HG02623 (cell line): ENCODE results near the gene SYT12.

ENCODE experiments used
- ATAC-seq: cut with Tn5 transposase; IDR thresholded peaks from one replicate; pipeline ENCODE4 v1.9.1; 2021; ENCODE audit warnings: moderate library complexity; ENCODE audit not compliant: unreplicated experiment

SYT12 gene

DNA sequence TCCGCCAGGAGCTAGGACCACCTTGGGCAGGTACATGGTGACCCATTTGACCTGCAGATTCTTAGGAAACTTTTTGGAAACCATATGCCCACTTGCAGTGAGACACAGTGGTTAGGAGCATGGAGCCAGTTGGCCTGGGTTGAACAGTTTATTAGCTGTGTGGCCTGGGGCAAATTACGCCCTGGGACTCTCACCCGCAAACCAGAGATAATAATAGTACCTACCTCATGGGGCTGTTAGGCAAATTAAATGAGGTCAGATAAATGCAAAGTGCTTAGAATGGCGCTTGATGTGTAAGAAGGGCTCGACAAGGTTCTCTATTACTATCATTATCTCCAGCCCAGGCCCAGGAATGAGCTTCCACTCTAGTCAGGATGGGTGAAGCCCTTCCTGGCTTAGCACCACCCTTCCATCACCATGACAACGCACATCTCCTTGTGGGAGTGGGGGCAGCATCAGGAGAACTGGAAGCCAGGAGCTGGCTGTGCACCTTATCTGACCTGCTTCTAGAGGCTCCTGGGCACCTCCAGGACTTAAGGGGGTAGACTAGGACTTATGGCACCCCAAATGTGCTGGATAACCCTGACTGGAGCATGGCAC, 5.1 kb downstream of the SYT12 start:
- peak; percentile 58 for ATAC-seq

GRCh38 chr11:67029146-67029545, 6.2 kb downstream of the SYT12 start:
- ATAC-seq: no peak

DNA sequence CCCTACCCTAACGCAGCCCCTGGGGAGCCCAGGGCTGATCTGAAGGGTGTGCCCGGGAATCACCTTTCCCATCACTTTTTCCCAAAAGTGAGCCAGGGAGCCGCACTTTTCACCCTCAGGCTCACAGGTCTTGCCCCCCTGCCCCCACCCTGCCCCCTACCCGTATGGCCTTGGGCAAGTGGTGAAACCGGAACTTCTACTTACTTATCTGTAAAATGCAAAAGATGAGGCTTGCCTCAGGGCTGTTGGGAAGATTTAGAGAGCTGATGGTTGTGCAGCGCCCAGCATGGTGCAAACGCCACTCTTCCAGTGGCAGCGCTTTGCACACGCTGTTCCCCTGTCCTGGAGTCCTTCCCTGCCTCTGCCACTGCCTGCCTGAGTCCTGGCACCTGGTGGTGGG, 8.0 kb downstream of the SYT12 start:
- ATAC-seq: no peak

GRCh38 chr11:67031791-67032561, 9.0 kb downstream of the SYT12 start:
- ATAC-seq: no peak

DNA sequence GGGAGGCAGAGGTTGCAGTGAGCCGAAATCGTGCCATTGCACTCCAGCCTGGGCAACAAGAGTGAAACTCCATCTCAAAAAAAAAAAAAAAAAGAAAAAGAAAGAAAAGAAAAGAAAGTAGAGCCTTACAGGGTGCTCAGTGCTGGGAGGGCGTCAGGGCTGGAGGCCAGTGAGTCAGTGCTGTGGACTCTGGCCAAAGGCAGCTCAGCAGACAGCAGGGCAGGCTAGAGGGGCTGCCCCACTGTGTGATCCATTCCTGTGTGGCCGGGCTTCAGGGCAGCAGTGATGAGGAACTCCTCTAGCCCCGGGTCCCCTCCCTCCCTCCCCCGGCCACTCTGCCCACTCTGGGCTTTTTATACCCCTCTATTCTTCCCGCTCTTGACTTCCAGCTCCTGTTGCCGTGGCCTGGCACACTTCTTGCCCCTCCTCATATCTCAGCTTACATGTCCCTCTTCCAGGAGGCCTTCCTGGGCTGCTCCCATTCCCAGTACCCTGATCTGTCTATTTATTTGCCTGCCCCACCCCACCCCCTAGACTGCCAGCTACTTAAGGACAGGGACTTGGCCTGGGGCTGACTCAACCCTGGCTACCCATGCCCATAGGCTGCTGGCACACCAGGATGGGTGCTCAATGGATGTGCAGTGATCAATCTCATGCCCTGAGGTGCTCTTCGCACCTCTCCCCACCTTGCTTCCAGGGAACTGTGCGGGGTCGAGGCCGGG, 10.1 kb downstream of the SYT12 start:
- no peak for ATAC-seq

GRCh38 chr11:67033661-67034166, 10.8 kb downstream of the SYT12 start:
- ATAC-seq: no peak

DNA sequence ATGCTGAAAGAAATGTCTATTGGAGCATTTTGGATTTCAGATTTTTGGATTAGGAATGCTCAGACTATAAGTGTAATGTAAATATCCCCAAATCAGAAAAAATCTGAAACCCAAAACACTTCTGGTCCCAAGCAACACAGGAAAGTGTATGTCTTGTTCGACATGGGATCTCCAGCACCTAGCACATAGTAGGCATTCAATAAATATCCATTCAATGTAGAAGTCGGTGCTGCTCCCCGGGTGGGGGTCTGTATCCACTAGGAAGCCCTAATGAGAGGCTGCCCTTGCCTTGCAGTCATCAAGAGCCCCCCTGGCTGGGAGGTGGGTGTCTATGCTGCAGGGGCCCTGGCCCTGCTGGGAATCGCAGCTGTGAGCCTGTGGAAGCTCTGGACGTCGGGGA, 11.4 kb downstream of the SYT12 start:
- no peak for ATAC-seq

GRCh38 chr11:67040147-67040546, 17.2 kb downstream of the SYT12 start:
- ATAC-seq: no peak

GRCh38 chr11:67041602-67042001, 18.7 kb downstream of the SYT12 start:
- ATAC-seq: no peak

DNA sequence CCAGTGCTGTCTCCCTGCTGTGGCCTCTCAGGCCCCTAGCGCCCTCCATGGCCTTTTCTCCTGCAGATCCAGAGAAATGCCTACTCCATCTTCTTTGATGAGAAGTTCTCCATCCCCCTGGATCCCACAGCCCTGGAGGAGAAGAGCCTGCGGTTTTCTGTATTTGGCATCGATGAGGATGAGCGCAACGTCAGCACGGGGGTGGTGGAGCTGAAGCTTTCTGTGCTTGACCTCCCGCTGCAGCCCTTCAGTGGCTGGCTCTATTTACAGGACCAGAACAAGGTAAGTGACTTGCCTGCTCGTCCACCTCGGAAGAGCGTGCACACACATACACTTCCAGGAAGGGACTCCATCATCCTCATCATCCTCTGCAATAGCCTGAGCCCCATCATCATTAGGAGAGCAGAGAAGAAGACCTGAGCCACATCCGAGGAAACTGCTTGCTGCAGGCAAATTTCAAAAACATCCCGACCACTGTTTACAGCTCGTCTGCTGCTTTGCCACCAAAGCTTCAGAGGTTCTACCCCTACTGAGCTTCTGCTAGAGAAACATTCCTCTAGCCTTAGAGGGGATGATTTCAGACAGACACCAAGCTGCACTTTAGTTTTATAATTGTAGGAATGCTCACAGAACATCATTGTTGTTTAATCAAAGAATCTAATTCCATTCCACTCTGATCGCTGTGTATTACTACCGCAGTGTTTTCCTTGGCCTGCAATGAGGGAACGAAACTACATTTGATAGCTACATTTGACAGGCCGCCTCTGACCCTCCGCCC, 20.8 kb downstream of the SYT12 start:
- no peak for ATAC-seq

- ATAC-seq: no peak
Observed at GRCh38 chr11:67044496-67044895, 21.6 kb downstream of the SYT12 start.

GRCh38 chr11:67045314-67045713, 22.4 kb downstream of the SYT12 start:
- no peak for ATAC-seq

GRCh38 chr11:67048515-67049130, 25.7 kb downstream of the SYT12 start:
- ATAC-seq: no peak

DNA sequence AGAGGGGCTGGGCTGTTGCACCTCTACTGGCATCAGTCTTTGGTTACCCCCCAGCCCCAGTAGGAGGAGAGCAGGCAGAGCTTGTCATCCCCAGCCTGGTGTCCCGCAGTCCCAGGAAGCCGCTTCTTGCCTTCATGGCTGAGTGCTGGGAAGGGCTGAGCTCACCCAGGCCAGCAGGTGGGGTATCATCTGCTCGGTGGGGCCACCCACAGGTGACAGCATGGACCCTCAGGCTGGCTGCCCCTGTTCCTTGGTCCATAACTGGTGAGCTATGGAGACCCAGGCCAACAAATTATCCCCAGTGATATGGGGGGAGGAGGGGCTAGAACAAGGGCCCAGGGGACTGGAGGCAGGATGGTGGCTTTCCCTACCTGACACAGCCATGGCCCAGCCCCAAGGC, 27.2 kb downstream of the SYT12 start:
- no peak for ATAC-seq

DNA sequence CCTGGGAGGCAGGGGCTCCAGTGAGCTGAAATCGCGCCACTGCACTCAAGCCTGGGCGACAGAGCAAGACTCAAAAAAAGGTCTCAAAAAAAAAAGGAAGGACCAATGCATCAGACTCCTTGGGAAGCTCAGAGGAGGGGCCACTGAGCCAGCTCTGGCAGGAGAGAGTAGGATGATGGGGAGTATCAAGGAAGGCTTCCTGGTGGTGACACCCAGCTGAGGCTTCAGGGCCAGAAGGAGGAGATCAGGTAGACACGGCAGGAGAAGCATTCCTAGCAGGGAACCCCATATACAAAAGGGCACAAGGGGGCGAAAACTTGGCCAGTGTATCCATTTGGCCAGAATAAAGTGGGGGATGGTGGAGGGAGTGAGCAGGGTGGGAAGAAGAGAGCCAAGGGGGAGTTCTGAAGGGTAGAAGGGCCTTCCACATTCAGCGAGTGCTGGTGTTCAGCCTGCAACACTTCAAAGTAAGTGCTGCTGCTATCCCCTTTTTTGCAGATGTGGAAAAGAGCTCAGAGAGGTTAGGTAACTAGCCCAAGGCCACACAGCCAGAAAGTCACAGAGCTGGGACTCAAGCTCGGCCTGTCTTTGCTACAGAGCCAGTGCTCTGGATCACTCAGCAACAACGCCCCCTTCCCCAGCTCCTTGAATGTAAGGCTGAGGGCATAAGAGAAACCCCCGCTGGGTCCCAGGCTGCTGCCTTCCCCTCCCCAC, 28.4 kb downstream of the SYT12 start:
- ATAC-seq: no peak

DNA sequence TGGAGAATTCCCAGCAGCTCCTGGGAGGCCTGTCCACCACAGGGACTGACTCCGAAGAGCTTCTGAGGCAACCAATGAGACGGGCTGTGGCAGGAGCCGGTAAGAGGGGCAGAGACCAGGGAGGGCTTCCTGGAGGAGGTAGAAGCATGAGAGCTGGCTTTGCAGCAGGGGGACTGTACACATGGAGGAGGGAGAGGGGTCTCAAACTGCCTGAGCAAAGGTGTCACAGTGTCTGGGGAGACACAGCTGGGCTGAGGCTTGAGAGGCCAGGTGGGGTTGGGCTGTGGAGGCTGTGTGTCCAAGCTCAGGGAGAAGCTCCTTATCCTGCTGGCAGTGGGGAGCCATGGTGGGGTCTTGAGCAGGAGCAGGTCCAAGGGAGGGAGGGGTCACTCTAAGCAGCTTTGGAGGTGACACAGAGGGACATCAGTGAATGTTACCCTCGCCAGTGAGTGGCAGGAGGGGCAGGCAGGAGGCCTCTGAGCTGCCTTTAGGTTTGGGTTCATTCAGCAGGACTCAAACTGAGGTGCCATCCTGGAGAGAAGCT, 29.1 kb downstream of the SYT12 start:
- no peak for ATAC-seq

DNA sequence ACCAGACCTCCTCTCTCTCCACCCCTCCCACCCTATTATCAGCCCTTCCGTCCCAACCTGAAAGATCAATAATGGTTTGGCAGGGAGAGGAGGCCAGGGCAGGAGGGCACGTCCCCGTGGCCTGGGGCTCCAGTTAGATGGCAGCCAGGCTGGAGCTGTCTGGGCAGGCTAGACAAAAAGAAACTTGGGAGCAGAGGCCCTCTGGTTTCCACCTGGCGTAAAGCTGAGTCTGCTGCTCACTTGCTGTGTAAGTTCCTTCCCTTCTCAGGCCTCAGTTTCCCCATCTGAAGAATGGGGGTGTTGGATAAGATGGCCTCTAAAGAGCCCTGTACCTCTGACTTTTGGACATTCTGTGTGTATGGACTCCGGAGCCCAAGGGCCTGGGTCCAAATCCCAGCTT, 30.0 kb downstream of the SYT12 start:
- ATAC-seq: no peak

DNA sequence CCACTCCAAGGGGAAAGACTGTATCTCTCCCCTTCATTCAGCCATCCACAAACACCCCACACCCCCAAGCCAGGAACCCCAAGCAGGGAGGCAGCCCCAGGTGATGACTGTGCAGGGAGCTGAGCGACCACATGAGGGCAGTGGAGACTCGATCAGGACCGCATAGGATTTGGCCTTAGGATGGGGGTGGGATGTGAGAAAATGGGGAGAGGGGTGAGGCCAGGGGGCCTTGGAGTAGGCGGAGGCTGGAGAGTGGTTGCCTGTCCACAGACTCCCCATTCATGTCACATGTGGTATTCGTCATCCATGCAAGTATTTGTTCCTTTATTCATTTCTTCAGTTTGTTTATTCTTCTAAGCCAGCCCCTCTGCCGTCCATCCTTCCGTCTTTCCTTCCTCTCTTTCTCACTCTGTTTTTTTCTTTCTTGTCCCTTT, 31.0 kb downstream of the SYT12 start:
- ATAC-seq: no peak

DNA sequence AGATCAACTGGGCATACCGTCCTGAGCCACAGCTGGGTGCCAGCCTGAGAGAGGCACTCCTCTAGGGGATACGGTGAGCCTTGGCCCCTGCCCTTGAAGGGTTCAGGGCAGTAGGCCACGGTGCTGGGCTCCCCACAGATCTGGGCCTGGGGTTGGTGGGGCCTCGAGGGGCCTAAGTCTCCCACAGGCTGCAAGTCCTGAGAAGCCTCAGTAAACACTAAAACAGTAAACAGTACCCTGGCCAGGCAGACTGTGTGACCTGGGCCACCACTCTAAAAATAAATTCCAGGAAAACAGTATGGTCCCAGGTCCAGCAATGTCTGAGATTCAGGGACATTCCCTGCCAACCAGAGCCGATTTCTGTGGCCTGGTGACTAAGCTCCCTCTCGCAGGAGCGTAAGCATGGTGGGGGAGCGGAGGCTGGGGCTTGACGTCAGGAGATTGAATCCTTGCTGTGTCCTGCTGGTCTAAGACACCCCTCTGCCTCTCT, 31.5 kb downstream of the SYT12 start:
- ATAC-seq: no peak
